Activated naive CD4-positive, alpha-beta T cell treated with anti-CD3 and anti-CD28 coated beads, Interleukin-2, amount 50 U/mL, for 72 hours (primary cell): Measurements from ENCODE around the gene ZMIZ1. TPM values are rescaled to one million over a fixed set of nuclear protein-coding genes. Genes with fewer than 3 reads are reported as not detected.

Experiments used
- ATAC-seq, 2 donors: fragments of 150-1000 bp; cut with Tn5 transposase; 2 replicates each; pipeline ENCODE4 v1.10.0; 2021; ENCODE audit warnings: mild to moderate bottlenecking in 2 of 2, moderate library complexity in 2 of 2
- DNase-seq, 2 donors: peaks; one replicate each; pipeline ENCODE4 v3.0.0; 2021 to 2022; ENCODE audit warnings: low spot score in 2 of 2
- H3K27ac Mint-ChIP-seq, 2 donors: one replicate each; pipeline ENCODE4 v1.8.0; 2022; ENCODE audit warnings: mild to moderate bottlenecking in 2 of 2, mixed read lengths in 2 of 2
- H3K36me3 Mint-ChIP-seq, 2 donors: one replicate each; pipeline ENCODE4 v1.8.0; 2022; ENCODE audit warnings: mixed read lengths in 2 of 2
- H3K9me3 Mint-ChIP-seq, 2 donors: one replicate each; pipeline ENCODE4 v1.8.0; 2022; ENCODE audit warnings: mixed read lengths in 2 of 2
- total RNA-seq, 2 donors: library from RNA; stranded (reverse); gene quantifications; one replicate each; pipeline ENCODE4 v1.2.3, GENCODE V29; 2022

The ZMIZ1 gene
- total RNA-seq, 2 donors from 2014 or later, result 16.1 to 42.7 TPM

- no peak for DNase-seq
- Mint-ChIP-seq H3K9me3 (no peaks in the 10 kb centered on the region), H3K27ac (peak overlapping the region in 1 of 2 donors; percentile 12), H3K36me3 (no peaks in the 10 kb centered on the region)
- ATAC-seq, result no peak
These were observed 12.7 kb downstream of the ZMIZ1 start for GRCh38 chr10:79081353-79082034.

- Mint-ChIP-seq H3K27ac (no peak overlapping the region), H3K36me3 (no peaks in the 10 kb centered on the region), H3K9me3 (no peaks in the 10 kb centered on the region)
- ATAC-seq (no peak), DNase-seq (no peak)
These were observed 13.2 kb downstream of the ZMIZ1 start for GRCh38 chr10:79082035-79082373.

GRCh38 chr10:79082631-79083596 is 14.1 kb downstream of the ZMIZ1 start:
- no peaks in the 10 kb centered on the region for H3K36me3 Mint-ChIP-seq
- no peak overlapping the region for H3K27ac Mint-ChIP-seq

DNA sequence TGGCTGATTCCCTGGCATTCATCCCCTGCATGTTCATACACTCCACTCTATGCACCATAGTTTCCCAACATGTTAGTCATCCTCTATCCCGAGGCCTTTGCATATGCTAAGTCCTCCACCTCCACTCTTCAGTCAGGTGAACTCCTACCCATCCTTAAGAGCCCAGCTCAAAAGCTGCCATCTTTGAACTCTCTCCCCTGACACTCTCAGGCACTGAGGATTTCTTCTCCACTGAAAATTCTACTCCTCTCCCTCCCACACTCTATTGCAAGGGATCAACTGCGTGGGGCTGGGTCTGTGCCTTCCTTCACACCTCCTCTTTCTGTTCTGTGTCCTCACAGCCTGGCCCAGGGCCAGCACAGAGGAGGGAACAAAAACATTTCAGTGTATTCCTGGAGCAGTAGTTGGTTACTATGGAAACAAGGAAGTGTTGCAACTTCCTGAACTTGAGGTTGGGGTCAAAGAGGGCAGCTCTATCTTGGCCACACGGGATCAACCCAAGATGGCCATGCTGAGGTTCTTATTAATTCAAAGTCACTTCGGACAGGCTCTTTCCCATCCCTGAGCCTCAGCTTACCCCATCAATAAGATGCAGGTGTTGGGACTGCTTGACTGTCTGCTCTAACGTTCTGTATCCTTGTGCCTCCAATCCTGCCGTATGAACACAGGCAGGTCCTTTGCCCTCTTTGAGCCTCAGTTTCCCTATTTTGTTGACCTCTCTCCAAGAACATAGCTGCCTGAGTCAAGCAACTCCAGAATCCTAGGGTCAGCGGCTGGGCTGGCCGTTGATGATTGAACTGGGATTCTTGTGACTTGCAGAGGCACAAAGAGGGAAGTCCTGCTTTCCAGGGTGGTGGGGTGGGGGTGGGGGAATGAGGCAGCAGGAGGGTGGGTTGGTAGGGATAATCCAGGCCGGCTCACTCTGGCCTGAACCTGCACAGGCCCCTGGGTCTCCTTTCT is 15.5 kb downstream of the ZMIZ1 start:
- ATAC-seq (peak; percentile 47 to 71), DNase-seq (no peak)
- H3K27ac Mint-ChIP-seq, result peak overlapping the region; percentile 47 to 74
- no peaks in the 10 kb centered on the region for H3K36me3 Mint-ChIP-seq
- H3K9me3 Mint-ChIP-seq, result no peaks in the 10 kb centered on the region

More at GRCh38 chr10:79082631-79083596, 14.1 kb downstream of the ZMIZ1 start:
- no peak for DNase-seq
- H3K9me3 Mint-ChIP-seq, result no peaks in the 10 kb centered on the region
- ATAC-seq, result no peak

DNA sequence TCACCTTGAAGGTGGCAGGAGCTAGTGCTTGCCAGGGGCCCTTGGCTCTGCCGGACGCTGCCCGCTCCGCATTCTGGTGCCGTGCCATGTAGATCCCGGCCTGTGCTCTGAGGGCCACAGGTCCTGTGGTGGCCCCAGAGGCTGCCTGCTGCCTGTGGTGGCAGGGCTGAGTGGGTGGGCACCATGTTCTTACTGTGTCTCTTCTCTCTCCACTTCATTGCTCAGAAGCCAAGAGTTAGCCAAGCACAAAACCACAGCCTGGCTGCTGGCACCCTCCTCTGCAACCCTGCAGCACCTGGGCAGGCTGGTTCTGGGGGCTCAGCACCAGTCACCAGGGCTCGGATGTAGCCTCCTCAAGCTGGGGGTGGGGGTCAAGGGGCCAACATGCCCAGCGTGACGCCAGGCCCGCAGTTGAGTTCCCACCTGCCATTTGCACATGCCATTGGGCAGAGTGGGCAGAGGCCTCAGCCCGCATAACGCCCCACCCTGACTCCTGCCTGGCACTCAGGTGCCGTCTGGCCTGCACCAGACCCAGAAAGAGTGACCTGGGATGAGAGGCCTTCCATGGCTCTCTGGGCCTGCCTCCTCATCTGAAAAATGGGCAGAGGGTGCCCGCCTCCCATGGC is 16.3 kb downstream of the ZMIZ1 start:
- ATAC-seq (no peak), DNase-seq (no peak)
- H3K27ac Mint-ChIP-seq, result no peak overlapping the region
- no peaks in the 10 kb centered on the region for H3K36me3 Mint-ChIP-seq
- H3K9me3 Mint-ChIP-seq, result no peaks in the 10 kb centered on the region

- H3K9me3 Mint-ChIP-seq, result no peaks in the 10 kb centered on the region
- ATAC-seq (no peak), DNase-seq (no peak)
- H3K27ac Mint-ChIP-seq, result no peak overlapping the region
- H3K36me3 Mint-ChIP-seq, result no peaks in the 10 kb centered on the region
These were observed 18.1 kb downstream of the ZMIZ1 start for GRCh38 chr10:79086822-79087221.

DNA sequence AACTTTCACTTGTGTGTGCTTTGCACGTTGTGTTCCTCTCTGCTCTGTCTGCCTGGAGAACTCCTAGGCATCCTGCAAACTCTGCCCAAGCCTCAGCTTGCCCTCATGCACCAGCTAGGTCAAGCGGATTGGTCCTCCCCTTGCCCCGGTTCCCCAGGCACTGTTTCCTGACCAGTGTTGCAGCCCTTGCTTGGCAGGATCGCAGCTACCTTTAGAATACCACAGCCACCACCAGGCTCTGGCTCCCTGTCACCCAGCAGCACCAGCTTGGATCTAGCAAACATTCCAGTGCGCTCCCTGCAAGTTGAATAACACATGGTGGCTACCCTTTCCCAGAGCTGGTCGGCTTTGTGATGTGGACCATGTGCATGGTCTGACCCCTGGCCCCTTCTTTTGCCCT is 19.0 kb downstream of the ZMIZ1 start:
- ATAC-seq, result no peak

GRCh38 chr10:79088176-79088575 is 19.4 kb downstream of the ZMIZ1 start:
- DNase-seq, result no peak
- Mint-ChIP-seq H3K27ac (no peak overlapping the region), H3K36me3 (no peaks in the 10 kb centered on the region), H3K9me3 (no peaks in the 10 kb centered on the region)
- ATAC-seq, result no peak

More for the DNA sequence above, 19.0 kb downstream of the ZMIZ1 start:
- Mint-ChIP-seq H3K27ac (peak overlapping the region; percentile 33 to 66), H3K9me3 (no peaks in the 10 kb centered on the region), H3K36me3 (no peaks in the 10 kb centered on the region)
- DNase-seq, result no peak

DNA sequence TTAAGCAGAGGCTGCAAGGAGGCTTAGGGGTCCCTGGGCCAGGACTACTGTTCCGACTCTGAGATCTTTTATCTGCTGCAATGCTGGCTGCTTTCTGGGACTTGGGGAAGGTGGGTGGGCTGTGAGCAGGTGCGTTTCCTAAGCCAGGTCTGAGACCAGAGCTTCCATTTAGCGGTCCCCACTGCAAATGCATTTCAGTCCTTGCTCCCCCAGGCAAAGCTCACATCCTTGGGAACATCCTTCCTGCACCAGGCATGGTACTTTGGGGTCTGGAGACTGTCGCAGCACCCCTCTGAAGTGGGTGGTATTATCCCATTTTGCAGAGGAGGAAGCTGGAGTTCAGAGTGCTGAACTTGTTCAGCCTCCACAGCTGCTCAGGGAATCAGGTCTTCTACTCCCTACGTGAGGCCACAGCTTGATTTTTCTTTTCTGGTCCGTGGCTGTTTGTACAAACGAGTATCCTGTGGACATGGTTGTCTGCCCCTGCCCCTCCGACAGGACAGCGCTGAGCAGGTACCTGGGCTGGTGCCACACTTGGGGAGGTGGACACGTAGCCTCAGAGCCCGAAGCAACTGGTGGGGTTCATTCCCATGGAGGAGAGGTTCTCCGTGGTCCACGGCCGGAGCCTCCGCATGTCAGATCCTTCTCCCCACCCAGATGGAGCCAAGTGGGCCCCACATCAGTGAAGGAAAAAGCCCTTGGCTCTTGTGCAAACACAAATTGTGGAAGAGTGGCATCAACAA is 20.0 kb downstream of the ZMIZ1 start:
- Mint-ChIP-seq H3K36me3 (no peaks in the 10 kb centered on the region), H3K27ac (no peak overlapping the region), H3K9me3 (no peaks in the 10 kb centered on the region)
- ATAC-seq, result no peak
- DNase-seq, result no peak

- ATAC-seq (no peak), DNase-seq (no peak)
- no peaks in the 10 kb centered on the region for H3K36me3 Mint-ChIP-seq
- H3K27ac Mint-ChIP-seq, result no peak overlapping the region
- H3K9me3 Mint-ChIP-seq, result no peaks in the 10 kb centered on the region
These were observed 20.9 kb downstream of the ZMIZ1 start for GRCh38 chr10:79089632-79090031.

DNA sequence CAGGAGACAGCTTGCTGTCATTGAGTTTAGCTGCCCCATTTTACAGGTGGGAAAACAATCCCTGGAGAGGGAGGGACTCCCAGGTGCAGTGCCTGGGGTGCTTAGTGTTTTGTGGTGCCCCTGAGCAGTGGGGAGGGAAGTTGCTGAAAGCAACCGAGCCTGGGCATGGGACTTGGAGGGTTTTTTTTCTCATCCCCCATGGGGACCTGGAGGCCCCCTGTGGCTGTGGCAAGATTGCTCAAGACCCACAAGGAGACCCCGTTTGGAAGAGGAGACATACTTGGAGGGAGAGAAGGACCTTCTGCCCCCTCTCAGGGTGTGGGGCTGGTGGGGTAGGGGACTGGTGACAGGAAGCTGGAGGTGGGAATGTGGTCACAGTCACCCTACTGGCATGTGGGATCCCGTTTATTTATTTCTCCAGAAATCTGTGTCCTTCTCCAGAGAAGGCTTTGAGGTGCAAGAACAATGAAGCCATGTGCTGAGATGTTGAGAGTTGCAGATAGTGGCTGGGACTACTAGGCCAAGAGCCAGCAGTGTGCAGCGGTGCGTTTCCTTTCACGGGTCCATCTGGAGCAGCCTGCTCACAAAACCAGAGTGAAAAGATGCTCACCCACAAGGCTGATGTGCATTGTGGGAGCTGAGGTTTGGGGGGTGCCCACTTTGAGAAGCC is 21.5 kb downstream of the ZMIZ1 start:
- no peaks in the 10 kb centered on the region for H3K9me3 Mint-ChIP-seq
- DNase-seq, result no peak
- no peak overlapping the region for H3K27ac Mint-ChIP-seq
- H3K36me3 Mint-ChIP-seq, result no peaks in the 10 kb centered on the region
- ATAC-seq, result no peak

- peak overlapping the region in 1 of 2 donors; percentile 86 for H3K27ac Mint-ChIP-seq
- ATAC-seq, result no peak
- H3K9me3 Mint-ChIP-seq, result no peaks in the 10 kb centered on the region
- H3K36me3 Mint-ChIP-seq, result no peaks in the 10 kb centered on the region
- DNase-seq, result no peak
These were observed 23.6 kb downstream of the ZMIZ1 start for GRCh38 chr10:79092292-79092896.

DNA sequence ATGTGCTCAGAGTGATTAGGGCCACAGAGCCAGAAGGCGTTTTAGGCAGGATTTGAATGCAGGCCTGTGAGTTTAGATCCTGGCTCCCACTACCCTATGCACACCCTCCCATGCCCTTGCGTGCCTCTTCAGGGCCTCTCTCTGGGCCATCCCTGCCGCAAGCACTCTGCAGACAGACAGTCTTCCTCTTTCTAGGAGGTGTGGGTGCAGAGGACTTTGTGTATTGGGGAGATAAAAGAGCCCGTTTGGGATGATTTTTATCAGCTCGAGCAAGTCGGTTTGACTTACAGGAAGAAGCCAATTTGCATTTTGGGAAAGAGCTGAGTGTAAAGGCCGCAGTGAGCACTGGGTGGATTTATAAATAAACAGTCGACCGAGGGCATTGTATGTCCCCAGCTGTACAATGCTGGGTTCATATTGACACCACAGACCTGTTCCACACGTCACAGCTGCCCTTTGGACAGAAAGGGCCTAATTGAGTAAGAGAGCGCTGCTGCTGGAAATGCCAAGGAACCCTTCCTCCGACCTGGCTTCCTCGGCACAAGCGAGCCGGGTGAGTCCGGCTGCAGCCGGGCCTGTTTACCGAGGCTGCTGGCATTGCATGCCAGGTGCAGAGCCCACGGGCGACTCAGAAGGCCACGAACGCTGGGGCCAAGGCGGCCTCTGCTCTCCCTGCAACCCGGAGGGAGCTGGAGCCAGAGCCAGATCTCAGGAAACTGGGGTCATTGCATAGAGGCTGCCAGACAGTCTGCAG is 25.1 kb downstream of the ZMIZ1 start:
- Mint-ChIP-seq H3K9me3 (no peaks in the 10 kb centered on the region), H3K27ac (peak overlapping the region in 1 of 2 donors; percentile 58), H3K36me3 (no peaks in the 10 kb centered on the region)
- DNase-seq (no peak), ATAC-seq (peak in 1 of 2 donors; percentile 81)

- no peaks in the 10 kb centered on the region for H3K36me3 Mint-ChIP-seq
- peak overlapping the region in 1 of 2 donors; percentile 58 for H3K27ac Mint-ChIP-seq
- ATAC-seq, result no peak
- no peaks in the 10 kb centered on the region for H3K9me3 Mint-ChIP-seq
- no peak for DNase-seq
These were observed 25.8 kb downstream of the ZMIZ1 start for GRCh38 chr10:79094412-79095175.
